Activated CD8-positive, alpha-beta T cell treated with anti-CD3 and anti-CD28 coated beads, Interleukin-2, amount 10 ng/mL, durations not matched to agents 7 days and 5 days (primary cell): ENCODE data around the gene ITGBL1. TPM values are rescaled to one million over a fixed set of nuclear protein-coding genes. Genes with fewer than 3 reads are reported as not detected.
"Not testable (repeated sequence)": the region's sequence is repeated elsewhere in the genome, so short reads cannot be mapped to it uniquely, and the experiment has no call there.

Source experiments
- ATAC-seq: fragments of 150-1000 bp; cut with Tn5 transposase; one replicate; pipeline ENCODE4 v1.10.0; 2021; ENCODE audit warnings: moderate library complexity
- CTCF ChIA-PET: fragments of 350-600 bp; sonication (Branson Sonifier 250); formaldehyde crosslinking; loops from one replicate; lab custom pipeline; 2021; ENCODE audit warnings: antibody characterized with exemption; lab: Charles Lee
- POLR2A ChIA-PET: fragments of 350-600 bp; sonication (Branson Sonifier 250); formaldehyde crosslinking; loops from one replicate; lab custom pipeline; 2021; ENCODE audit warnings: antibody characterized with exemption; lab: Charles Lee
- DNase-seq: peaks from one replicate; pipeline ENCODE4 v3.0.0-alpha.2; 2020
- H3K27ac Mint-ChIP-seq: one replicate; pipeline ENCODE4 v1.8.0; 2021; ENCODE audit warnings: mild to moderate bottlenecking, mixed read lengths
- H3K27me3 Mint-ChIP-seq: one replicate; pipeline ENCODE4 v1.8.0; 2021; ENCODE audit warnings: low read depth, mixed read lengths
- H3K36me3 Mint-ChIP-seq: one replicate; pipeline ENCODE4 v1.8.0; 2021; ENCODE audit warnings: low read depth, mixed read lengths
- H3K4me1 Mint-ChIP-seq: one replicate; pipeline ENCODE4 v1.8.0; 2021; ENCODE audit warnings: low read depth, mixed read lengths
- H3K4me3 Mint-ChIP-seq: one replicate; pipeline ENCODE4 v1.8.0; 2021; ENCODE audit warnings: mild to moderate bottlenecking, mixed read lengths
- H3K9me3 Mint-ChIP-seq: one replicate; pipeline ENCODE4 v1.8.0; 2022; ENCODE audit warnings: mixed read lengths; ENCODE audit not compliant: insufficient read depth
- total RNA-seq, 2 experiments: library from RNA; stranded (reverse); gene quantifications; one replicate each; pipeline ENCODE4 v1.2.3, GENCODE V29; 2021

Gene ITGBL1
- total RNA-seq, 2 experiments from 2014 or later = not detected

DNA sequence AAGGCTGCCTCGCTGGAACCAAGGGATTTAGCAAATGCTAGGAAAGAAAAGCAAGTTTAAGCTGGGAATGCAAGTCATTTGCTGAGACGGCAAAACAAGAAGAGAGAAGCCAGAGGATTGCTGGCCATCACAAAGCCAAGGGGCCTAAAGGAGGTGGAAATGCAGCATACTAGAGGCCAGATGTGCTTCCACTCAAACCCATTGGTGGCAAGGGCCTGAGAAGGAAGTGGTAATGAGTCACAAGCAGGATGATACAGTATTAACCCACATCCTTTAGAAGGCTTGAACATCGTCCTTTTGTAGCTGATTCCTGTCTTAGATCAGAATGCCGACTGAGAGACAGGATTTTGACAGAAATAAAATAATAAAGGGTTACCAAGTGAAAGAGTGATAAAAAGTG, 68.2 kb downstream of the ITGBL1 start:
- DNase-seq (peak; percentile 61), ATAC-seq (peak; percentile 97)
- Mint-ChIP-seq H3K4me3 (peak overlapping the region; percentile 50), H3K9me3 (peaks cover 12% of the 10 kb centered on the region), H3K27ac (peak overlapping the region; percentile 80), H3K27me3 (peaks cover 16% of the 10 kb centered on the region), H3K36me3 (peaks cover 8% of the 10 kb centered on the region), H3K4me1 (peaks cover 30% of the 10 kb centered on the region)
- ChIA-PET CTCF (no interaction called here), POLR2A (no interaction called here)

DNA sequence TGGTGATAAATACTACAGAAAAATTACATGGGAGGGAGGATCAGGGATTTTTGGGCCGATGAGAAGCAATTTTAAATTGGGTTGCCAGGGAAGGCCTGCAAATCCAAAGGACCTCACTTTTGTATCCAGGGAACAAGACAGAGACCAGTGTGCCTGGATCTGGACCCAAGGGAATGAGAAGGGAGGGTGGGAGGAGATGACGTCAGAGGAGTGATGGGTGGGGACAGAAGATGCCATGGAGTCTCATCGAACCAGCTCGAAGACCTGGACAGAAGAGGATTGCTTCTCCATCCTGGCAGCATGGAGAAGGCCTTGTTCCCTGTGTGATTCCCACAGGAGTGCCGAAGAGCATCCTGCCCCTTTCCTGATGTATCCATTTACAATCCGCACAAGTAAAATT, 68.9 kb downstream of the ITGBL1 start:
- ATAC-seq (no peak), DNase-seq (no peak)
- Mint-ChIP-seq H3K4me1 (peaks cover 27% of the 10 kb centered on the region), H3K27ac (peak overlapping the region; percentile 80), H3K27me3 (peaks cover 17% of the 10 kb centered on the region), H3K9me3 (peaks cover 12% of the 10 kb centered on the region), H3K36me3 (peaks cover 8% of the 10 kb centered on the region), H3K4me3 (no peak overlapping the region)
- POLR2A ChIA-PET = no interaction called here
- CTCF ChIA-PET = no interaction called here

DNA sequence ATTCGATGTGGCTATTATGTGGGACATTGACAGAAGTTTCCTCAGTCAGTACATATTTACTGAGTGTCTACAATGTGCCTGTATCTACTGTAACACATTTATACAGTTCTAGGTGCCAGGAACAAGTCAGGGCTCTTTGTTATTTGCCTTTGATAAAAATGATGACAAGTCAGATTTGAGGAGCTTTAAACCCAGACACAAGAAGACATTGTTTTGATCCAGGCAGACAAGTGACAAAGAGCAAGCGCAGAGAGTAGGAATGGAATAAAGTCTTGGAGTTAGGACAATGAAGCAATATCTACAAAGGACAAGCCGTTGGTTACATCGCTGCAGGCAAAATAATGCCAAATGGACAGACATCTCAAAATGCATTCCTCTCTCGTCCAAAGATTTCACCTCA, 70.1 kb downstream of the ITGBL1 start:
- ChIA-PET CTCF (no interaction called here), POLR2A (no interaction called here)
- ATAC-seq = no peak
- Mint-ChIP-seq H3K27ac (no peak overlapping the region), H3K9me3 (peaks cover 12% of the 10 kb centered on the region), H3K27me3 (peaks cover 15% of the 10 kb centered on the region), H3K4me1 (peaks cover 27% of the 10 kb centered on the region), H3K36me3 (peaks cover 8% of the 10 kb centered on the region), H3K4me3 (no peak overlapping the region)
- DNase-seq = no peak

DNA sequence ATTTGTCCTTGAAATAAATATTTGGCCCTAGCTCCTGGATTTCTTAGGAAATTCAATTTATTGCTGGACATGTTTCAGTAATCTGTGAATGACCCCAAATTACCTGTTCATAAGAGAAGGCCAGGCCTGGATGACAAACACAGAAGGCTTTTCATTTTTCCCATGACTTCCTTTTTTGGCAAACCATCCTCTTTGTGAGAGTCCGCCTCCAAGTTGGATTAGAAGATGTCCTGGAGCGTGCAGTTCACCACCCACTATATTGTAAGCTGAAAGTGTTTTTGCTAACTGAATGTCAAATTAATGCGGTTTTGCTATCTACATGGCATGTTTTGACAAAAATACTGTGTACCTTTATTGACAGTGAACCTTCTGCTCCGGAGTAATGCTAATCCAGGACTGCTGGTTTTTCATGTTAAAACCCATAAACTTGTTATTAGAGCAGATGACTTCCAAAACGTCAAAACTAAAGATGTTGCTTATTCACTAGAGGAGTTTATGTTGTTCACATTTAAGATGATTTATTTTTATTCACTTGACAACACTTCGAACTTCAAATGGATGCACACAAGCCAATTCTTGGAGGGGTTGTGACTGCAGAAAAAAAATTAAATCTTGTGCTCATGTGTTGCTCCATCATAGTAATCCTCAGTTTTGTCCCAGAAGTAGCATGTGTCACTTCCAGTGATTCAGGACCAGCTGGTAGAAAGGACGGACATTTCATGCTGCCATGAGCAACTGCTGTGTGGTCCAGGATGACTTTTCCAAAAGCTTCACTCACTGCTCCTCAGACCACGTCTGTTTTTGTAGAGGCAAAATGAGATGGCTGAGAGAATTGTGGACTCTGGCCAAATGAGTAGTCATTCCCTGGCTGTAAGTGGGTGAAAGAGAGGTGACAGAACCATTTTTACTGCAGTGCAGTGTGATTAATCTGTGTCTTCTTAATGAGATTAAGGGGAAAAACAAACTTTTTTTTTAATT, 71.0 kb downstream of the ITGBL1 start:
- no peak overlapping the region for H3K4me3 Mint-ChIP-seq
- peaks cover 15% of the 10 kb centered on the region for H3K27me3 Mint-ChIP-seq
- H3K4me1 Mint-ChIP-seq = peaks cover 27% of the 10 kb centered on the region
- H3K9me3 Mint-ChIP-seq = peaks cover 12% of the 10 kb centered on the region
- peaks cover 8% of the 10 kb centered on the region for H3K36me3 Mint-ChIP-seq
- ChIA-PET CTCF (no interaction called here), POLR2A (no interaction called here)
- no peak for DNase-seq
- no peak overlapping the region for H3K27ac Mint-ChIP-seq
- ATAC-seq = no peak

DNA sequence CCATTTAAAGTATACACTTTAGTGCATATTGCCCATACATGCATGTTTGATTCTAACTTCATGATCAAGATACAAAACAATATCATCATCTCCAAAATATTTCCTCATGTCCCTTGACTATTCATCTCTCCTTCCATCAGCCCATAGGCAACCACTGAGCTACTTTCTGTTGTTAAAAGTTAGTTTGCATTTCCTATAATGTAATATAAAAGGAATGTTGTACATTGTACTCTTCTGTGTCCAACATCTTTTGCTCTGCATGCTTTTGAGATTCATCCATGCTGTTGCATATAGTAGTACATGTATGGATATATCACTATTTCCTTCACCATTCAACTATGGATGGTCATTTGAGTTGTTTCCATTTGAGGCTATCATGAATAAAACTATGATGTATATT, 74.7 kb downstream of the ITGBL1 start:
- peaks cover 21% of the 10 kb centered on the region for H3K27me3 Mint-ChIP-seq
- peaks cover 1% of the 10 kb centered on the region for H3K36me3 Mint-ChIP-seq
- H3K4me1 Mint-ChIP-seq = no peaks in the 10 kb centered on the region
- ATAC-seq (no peak), DNase-seq (no peak)
- no peak overlapping the region for H3K27ac Mint-ChIP-seq
- ChIA-PET POLR2A (no interaction called here), CTCF (no interaction called here)
- no peak overlapping the region for H3K4me3 Mint-ChIP-seq
- peaks cover 4% of the 10 kb centered on the region for H3K9me3 Mint-ChIP-seq

DNA sequence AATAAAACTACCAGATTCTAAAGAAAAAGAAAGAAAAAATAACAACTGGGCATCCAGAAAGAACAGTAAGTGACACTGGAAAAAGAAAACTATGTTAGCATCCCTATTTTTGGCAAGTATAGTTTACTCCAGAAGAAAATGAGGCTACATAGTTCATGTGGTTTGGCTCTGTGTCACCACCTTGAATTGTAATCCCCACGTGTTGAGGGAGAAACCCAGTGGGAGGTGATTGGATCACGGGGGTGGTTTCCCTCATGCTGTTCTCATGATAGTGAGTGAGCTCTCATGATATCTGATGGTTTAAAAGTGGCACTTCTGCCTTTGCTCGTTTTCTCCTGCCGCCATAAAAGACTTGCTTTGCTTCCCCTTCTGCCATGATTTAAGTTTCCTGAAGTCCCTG, 76.9 kb downstream of the ITGBL1 start:
- peaks cover 13% of the 10 kb centered on the region for H3K27me3 Mint-ChIP-seq
- DNase-seq = no peak
- POLR2A ChIA-PET = no interaction called here
- no peaks in the 10 kb centered on the region for H3K4me1 Mint-ChIP-seq
- CTCF ChIA-PET = no interaction called here
- H3K36me3 Mint-ChIP-seq = no peaks in the 10 kb centered on the region
- H3K27ac Mint-ChIP-seq = no peak overlapping the region
- no peak overlapping the region for H3K4me3 Mint-ChIP-seq
- no peak for ATAC-seq
- peaks cover 4% of the 10 kb centered on the region for H3K9me3 Mint-ChIP-seq

DNA sequence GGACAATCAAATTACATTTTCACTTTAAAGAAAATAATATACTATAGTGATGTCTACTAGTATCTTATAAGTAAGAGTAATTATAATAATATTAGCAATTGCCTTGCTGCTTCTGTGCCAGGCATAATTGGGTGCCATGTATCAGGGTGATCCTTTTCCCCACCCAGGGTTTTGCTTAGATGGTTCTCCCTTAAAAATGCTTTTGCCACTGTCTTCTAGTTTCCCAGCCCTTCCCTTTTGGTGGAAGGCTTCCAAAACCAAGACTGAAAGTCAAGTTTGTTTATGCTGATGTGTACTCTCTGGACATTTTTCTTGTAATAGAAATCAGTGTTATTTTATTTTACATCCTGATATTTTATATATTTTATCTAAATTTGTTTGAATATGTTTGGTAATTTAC, 77.8 kb downstream of the ITGBL1 start:
- Mint-ChIP-seq H3K27ac (no peak overlapping the region), H3K27me3 (peaks cover 13% of the 10 kb centered on the region), H3K36me3 (no peaks in the 10 kb centered on the region), H3K4me3 (no peak overlapping the region), H3K9me3 (no peaks in the 10 kb centered on the region), H3K4me1 (no peaks in the 10 kb centered on the region)
- POLR2A ChIA-PET = no interaction called here
- no peak for ATAC-seq
- no peak for DNase-seq
- CTCF ChIA-PET = no interaction called here

DNA sequence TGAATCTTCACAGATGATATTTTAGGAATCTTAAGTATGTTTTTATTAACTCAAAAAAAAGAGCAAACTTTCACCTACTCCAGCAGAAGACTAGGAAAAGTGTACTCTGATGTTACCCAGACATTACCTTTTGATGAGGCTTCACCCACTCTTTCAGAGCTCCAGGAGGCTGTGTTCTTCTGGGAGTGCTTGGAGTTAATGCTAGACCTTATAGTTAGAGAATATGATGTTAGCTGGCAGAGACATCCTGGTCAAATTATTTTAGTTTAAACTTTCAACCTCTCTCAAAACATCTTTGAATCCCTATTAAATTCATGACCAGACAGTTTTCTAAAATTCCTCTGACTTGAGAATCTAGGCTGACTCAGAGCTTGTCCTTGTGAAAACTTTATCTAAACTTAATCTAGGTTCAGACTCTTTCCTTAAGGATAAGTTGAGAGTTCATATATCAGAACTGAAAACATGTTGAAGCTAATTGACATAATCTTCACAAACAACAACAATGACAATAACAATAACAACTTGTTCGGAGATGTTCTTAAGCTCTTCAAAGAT, 82.8 kb downstream of the ITGBL1 start:
- Mint-ChIP-seq H3K4me3 (no peak overlapping the region), H3K27me3 (peaks cover 5% of the 10 kb centered on the region), H3K9me3 (no peaks in the 10 kb centered on the region), H3K4me1 (no peaks in the 10 kb centered on the region), H3K27ac (no peak overlapping the region), H3K36me3 (no peaks in the 10 kb centered on the region)
- DNase-seq (no peak), ATAC-seq (no peak)
- ChIA-PET POLR2A (no interaction called here), CTCF (no interaction called here)

DNA sequence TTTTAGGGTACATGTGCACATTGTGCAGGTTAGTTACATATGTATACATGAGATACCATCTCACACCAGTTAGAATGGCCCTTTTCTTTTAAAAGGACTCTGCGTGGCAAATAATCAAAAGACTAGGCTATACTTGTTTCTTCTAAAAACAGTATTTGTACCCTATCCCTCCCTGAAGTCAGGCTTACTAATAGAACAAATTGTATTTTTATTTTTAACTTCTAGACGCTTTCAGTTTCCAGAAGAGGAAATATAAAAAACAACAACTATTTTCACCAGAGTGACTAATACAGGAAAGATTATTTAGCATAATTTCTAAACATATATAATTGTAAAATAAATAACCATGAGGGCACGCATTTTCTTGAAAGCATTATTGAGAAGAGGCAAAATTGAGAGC, 83.6 kb downstream of the ITGBL1 start:
- ChIA-PET CTCF (no interaction called here), POLR2A (no interaction called here)
- H3K27me3 Mint-ChIP-seq = peaks cover 5% of the 10 kb centered on the region
- ATAC-seq (no peak), DNase-seq (no peak)
- no peaks in the 10 kb centered on the region for H3K4me1 Mint-ChIP-seq
- H3K4me3 Mint-ChIP-seq = no peak overlapping the region
- no peaks in the 10 kb centered on the region for H3K9me3 Mint-ChIP-seq
- no peak overlapping the region for H3K27ac Mint-ChIP-seq
- H3K36me3 Mint-ChIP-seq = no peaks in the 10 kb centered on the region

DNA sequence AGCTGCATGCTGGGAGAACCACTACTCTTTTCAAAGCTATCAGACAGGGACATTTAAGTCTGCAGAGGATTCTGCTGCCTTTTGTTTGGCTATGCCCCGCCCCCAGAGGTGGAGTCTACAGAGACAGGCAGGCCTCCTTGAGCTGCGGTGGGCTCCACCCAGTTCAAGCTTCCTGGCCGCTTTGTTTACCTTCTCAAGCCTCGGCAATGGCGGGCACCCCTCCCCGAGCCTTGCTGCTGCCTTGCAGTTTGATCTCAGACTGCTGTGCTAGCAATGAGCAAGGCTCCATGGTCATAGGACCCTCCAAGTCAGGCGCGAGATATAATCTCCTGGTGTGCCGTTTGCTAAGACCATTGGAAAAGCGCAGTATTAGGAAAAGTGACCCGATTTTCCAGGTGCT, 92.1 kb downstream of the ITGBL1 start:
- H3K9me3 Mint-ChIP-seq, H3K27me3 Mint-ChIP-seq, H3K4me1 Mint-ChIP-seq, H3K4me3 Mint-ChIP-seq, DNase-seq, CTCF ChIA-PET, POLR2A ChIA-PET, ATAC-seq, H3K36me3 Mint-ChIP-seq, H3K27ac Mint-ChIP-seq: not testable (repeated sequence)

DNA sequence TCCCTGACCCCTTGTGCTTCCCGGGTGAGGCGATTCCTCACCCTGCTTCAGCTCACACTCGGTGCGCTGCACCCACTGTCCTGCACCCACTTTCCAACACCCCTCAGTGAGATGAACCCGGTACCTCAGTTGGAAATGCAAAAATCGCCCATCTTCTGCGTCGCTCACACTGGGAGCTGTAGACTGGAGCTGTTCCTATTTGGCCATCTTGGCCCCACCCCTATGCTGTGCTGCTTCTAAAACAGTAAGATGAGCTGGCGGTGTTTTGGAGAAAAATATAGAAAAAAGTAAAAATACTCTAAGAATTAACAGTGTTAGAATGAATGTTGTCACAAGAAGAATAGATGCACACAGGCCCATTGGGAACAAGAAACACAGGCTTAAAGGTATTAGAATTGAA, 92.5 kb downstream of the ITGBL1 start:
- ATAC-seq = no peak
- H3K9me3 Mint-ChIP-seq = no peaks in the 10 kb centered on the region
- ChIA-PET POLR2A (no interaction called here), CTCF (no interaction called here)
- no peak for DNase-seq
- no peaks in the 10 kb centered on the region for H3K4me1 Mint-ChIP-seq
- H3K27me3 Mint-ChIP-seq = peaks cover 2% of the 10 kb centered on the region
- no peak overlapping the region for H3K4me3 Mint-ChIP-seq
- no peaks in the 10 kb centered on the region for H3K36me3 Mint-ChIP-seq
- H3K27ac Mint-ChIP-seq = no peak overlapping the region

DNA sequence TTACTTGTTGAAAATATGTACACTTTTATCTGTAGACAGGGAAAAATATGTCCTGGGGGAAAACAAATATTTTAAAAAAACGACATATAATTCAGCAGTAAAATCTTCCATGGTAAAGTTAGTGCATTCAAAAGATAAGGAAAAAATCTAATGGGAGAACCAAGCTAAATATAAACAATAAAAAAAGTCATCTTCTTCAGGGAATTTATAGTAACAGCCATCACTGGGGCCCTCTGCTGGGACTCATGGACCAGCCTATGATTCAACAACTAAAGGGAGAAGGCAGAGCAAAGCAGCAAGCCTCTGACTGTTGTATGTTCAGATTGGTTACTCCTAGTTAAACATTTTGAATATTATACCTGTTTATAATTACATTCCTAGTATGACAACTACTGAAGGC, 93.0 kb downstream of the ITGBL1 start:
- H3K27me3 Mint-ChIP-seq = peaks cover 4% of the 10 kb centered on the region
- no peak for DNase-seq
- no peak overlapping the region for H3K4me3 Mint-ChIP-seq
- ChIA-PET POLR2A (interaction anchor here (0.7 kb wide), 1 partner anchor 52 kb away, joined by 3 read pairs; no protein-coding TSS in a partner anchor), CTCF (no interaction called here)
- H3K9me3 Mint-ChIP-seq = no peaks in the 10 kb centered on the region
- H3K4me1 Mint-ChIP-seq = no peaks in the 10 kb centered on the region
- H3K27ac Mint-ChIP-seq = no peak overlapping the region
- no peak for ATAC-seq
- H3K36me3 Mint-ChIP-seq = no peaks in the 10 kb centered on the region
